GM19395 (cell line): ENCODE data around the gene TMEM214.

Experiments
- ATAC-seq: cut with Tn5 transposase; IDR thresholded peaks from one replicate; pipeline ENCODE4 v1.9.1; 2021; ENCODE audit warnings: mild to moderate bottlenecking, moderate library complexity; ENCODE audit not compliant: unreplicated experiment

The TMEM214 gene

GRCh38 chr2:27082773-27083409 is 50.1 kb downstream of the TMEM214 start:
- no peak for ATAC-seq

DNA sequence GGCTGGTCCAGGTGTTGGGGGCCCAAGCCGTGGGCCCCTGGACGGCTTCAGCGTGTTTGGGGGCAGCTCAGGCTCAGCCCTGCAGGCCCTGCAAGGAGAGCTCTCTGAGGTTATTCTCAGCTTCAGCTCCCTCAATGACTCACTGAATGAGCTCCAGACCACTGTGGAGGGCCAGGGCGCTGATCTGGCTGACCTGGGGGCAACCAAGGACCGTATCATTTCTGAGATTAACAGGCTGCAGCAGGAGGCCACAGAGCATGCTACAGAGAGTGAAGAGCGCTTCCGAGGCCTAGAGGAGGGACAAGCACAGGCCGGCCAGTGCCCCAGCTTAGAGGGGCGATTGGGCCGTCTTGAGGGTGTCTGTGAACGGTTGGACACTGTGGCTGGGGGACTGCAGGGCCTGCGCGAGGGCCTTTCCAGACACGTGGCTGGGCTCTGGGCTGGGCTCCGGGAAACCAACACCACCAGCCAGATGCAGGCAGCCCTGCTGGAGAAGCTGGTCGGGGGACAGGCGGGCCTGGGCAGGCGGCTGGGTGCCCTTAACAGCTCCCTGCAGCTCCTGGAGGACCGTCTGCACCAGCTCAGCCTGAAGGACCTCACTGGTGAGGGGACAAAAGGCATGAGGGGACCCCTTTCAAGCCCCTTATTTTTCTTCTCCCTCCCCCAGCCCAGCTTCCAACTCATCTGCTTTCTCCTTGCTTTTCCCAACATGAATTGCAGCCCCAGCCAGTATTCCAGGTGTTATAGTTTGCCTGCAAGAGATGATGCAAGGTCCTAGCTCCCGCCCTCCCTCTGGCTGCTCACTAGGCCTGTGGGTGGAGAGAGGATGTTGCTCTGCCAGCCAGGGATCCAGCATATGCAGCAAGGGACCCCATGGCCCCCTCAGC is 50.9 kb downstream of the TMEM214 start:
- ATAC-seq = no peak

DNA sequence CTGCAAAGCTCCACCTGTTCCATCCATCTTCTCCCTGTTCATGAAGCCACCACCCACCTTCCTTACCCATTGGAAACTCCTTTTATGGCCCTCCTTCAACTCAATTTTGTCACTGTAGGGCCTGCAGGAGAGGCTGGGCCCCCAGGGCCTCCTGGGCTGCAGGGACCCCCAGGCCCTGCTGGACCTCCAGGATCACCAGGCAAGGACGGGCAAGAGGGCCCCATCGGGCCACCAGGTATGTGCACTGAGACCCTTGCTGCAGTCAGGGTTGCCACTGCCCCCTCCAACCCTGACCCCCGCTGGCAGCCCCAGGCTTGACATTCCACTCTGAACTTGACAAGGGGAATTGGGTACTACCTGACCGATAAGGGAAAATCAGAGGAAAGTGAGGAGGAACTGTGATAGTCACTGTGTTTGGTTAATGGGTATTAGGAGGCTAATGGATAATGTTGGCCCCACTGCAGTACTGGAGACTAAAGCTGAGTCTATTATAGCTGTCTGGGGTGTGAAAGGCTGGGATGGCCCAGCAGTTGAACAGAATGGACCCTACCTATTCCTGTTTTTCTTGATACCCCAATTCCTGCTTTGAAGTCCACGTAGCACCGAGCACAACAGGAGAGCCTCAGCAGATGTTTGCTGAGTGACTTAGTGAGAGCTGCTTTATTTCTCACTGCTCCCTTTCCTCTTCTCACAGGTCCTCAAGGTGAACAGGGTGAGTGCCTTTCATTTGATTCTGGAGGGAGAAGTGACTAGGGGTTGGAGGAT is 51.7 kb downstream of the TMEM214 start:
- ATAC-seq = no peak

- ATAC-seq = no peak
These were observed 52.4 kb downstream of the TMEM214 start for GRCh38 chr2:27085062-27085672.

- ATAC-seq = no peak
These were observed 52.9 kb downstream of the TMEM214 start for GRCh38 chr2:27085673-27086089.

- ATAC-seq = peak; percentile 77
These were observed 53.4 kb downstream of the TMEM214 start for GRCh38 chr2:27086090-27086723.

GRCh38 chr2:27086724-27087593 is 54.2 kb downstream of the TMEM214 start, which contains the start of gene KHK:
Gene KHK (plus strand): TSS chr2:27086772. CDS start chr2:27087260, 488 bp downstream.
- ATAC-seq = peak; percentile 28

DNA sequence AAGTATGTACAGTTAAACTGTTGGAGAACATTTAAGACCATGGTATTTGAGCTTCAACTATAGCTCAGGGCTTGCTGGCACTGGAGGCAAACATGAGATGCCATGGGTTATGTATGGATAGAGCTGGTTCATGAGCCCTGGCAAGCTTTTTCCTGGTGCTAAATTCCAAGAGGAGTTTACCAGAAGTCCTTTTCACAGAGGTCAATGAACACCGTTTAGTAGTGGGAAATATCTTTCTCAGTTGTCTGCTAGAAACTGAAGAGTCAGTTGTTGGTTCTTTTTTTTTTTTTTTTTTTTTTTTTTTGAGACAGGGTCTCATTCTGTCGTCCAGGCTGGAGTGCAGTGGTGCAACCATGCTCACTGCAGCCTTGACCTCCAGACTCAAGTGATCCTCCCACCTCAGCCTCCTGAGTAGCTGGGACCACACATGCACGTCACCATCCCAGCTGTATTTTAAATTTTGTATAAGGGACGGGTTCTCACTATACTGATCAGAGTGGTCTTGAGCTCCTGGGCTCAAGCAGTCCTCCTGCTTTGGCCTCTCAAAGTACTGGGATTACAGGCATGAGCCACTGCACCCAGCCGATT is 55.2 kb downstream of the TMEM214 start:
- no peak for ATAC-seq

GRCh38 chr2:27088634-27089033 is 55.9 kb downstream of the TMEM214 start:
- ATAC-seq = no peak

GRCh38 chr2:27089111-27089954 is 56.6 kb downstream of the TMEM214 start:
- ATAC-seq = no peak
